IgD-negative memory B cell (primary cell): ENCODE results near the gene ARHGEF1. TPM values are rescaled to one million over a fixed set of nuclear protein-coding genes. Genes with fewer than 3 reads are reported as not detected.

ENCODE experiments used
- H3K27ac Mint-ChIP-seq, 3 donors: one replicate each; pipeline ENCODE4 v1.8.0; 2020 to 2022; ENCODE audit warnings: mild to moderate bottlenecking in 3 of 3, mixed read lengths in 3 of 3, moderate library complexity in 1 of 3
- H3K27me3 Mint-ChIP-seq: one replicate; pipeline ENCODE4 v1.8.0; 2021; ENCODE audit warnings: mixed read lengths
- H3K36me3 Mint-ChIP-seq: one replicate; pipeline ENCODE4 v1.8.0; 2020; ENCODE audit warnings: mild to moderate bottlenecking, mixed read lengths
- H3K4me1 Mint-ChIP-seq, 3 donors: one replicate each; pipeline ENCODE4 v1.8.0; 2020 to 2022; ENCODE audit warnings: mixed read lengths in 3 of 3, mild to moderate bottlenecking in 1 of 3
- H3K4me3 Mint-ChIP-seq, 4 donors: one replicate each; pipeline ENCODE4 v1.8.0; 2020 to 2022; ENCODE audit warnings: mild to moderate bottlenecking in 4 of 4, mixed read lengths in 4 of 4, moderate library complexity in 3 of 4
- H3K9me3 Mint-ChIP-seq, 3 donors: one replicate each; pipeline ENCODE4 v1.8.0; 2020 to 2021; ENCODE audit warnings: mixed read lengths in 3 of 3, mild to moderate bottlenecking in 1 of 3
- polyA plus RNA-seq: library from polyadenylated mRNA; unstranded; fragments of 300-500 nt; fragmentation: Illumina TruSeq; gene quantifications from one replicate; pipeline ENCODE4 v1.2.3, GENCODE V29; 2021

ARHGEF1 gene
- polyA plus RNA-seq = 203 TPM

GRCh38 chr19:41882568-41883462 is at the start of gene ARHGEF1:
ARHGEF1 (plus strand) TSS chr19:41883184; CDS start chr19:41888083, 4,899 bp downstream.
- peak within 1 kb of the TSS; percentile 97 to 99 (median 98) for H3K27ac Mint-ChIP-seq
- H3K4me1 Mint-ChIP-seq = peaks cover 26 to 45% (median 37%) of the 10 kb centered on the region in 3 donors
- peak within 1 kb of the TSS; percentile 98 to 100 (median 99) for H3K4me3 Mint-ChIP-seq
- H3K9me3 Mint-ChIP-seq = no peaks in the 10 kb centered on the region
- no peaks in the 10 kb centered on the region for H3K27me3 Mint-ChIP-seq
- peaks cover 5% of the 10 kb centered on the region for H3K36me3 Mint-ChIP-seq

- Mint-ChIP-seq H3K27me3 (peaks cover 18% of the 10 kb centered on the region), H3K9me3 (no peaks in the 10 kb centered on the region), H3K36me3 (no peaks in the 10 kb centered on the region), H3K4me3 (no peak overlapping the region), H3K4me1 (no peaks in the 10 kb centered on the region), H3K27ac (no peak overlapping the region)
Measured at GRCh38 chr19:41837981-41838708, 44.8 kb upstream of the ARHGEF1 start.

GRCh38 chr19:41839211-41839610 is 43.8 kb upstream of the ARHGEF1 start:
- H3K9me3 Mint-ChIP-seq = no peaks in the 10 kb centered on the region
- H3K4me1 Mint-ChIP-seq = no peaks in the 10 kb centered on the region
- no peak overlapping the region for H3K27ac Mint-ChIP-seq
- H3K4me3 Mint-ChIP-seq = no peak overlapping the region
- H3K36me3 Mint-ChIP-seq = no peaks in the 10 kb centered on the region
- H3K27me3 Mint-ChIP-seq = peaks cover 18% of the 10 kb centered on the region

GRCh38 chr19:41843371-41843770 is 39.6 kb upstream of the ARHGEF1 start:
- Mint-ChIP-seq H3K36me3 (no peaks in the 10 kb centered on the region), H3K27me3 (peaks cover 5% of the 10 kb centered on the region), H3K4me3 (no peak overlapping the region), H3K4me1 (peaks cover 0 to 4% (median 0%) of the 10 kb centered on the region in 3 donors), H3K27ac (no peak overlapping the region), H3K9me3 (no peaks in the 10 kb centered on the region)

GRCh38 chr19:41844601-41845000 is 38.4 kb upstream of the ARHGEF1 start, which contains the start of gene LYPD4:
LYPD4 (minus strand) TSS chr19:41844683; CDS start chr19:41839285, 5,398 bp downstream.
- Mint-ChIP-seq H3K27me3 (peaks cover 1% of the 10 kb centered on the region), H3K9me3 (no peaks in the 10 kb centered on the region), H3K27ac (no peak within 1 kb of the TSS), H3K4me1 (peaks cover 0 to 4% (median 0%) of the 10 kb centered on the region in 3 donors), H3K4me3 (no peak within 1 kb of the TSS), H3K36me3 (peaks cover 3% of the 10 kb centered on the region)

- no peak within 1 kb of the TSS for H3K27ac Mint-ChIP-seq
- peaks cover 0 to 4% (median 0%) of the 10 kb centered on the region in 3 donors for H3K4me1 Mint-ChIP-seq
- peaks cover 3% of the 10 kb centered on the region for H3K36me3 Mint-ChIP-seq
- H3K4me3 Mint-ChIP-seq = no peak within 1 kb of the TSS
- no peaks in the 10 kb centered on the region for H3K9me3 Mint-ChIP-seq
- peaks cover 1% of the 10 kb centered on the region for H3K27me3 Mint-ChIP-seq
Measured at GRCh38 chr19:41845001-41845050, 38.2 kb upstream of the ARHGEF1 start, which contains the start of gene DMRTC2. DMRTC2 (plus strand) TSS chr19:41845042; CDS start chr19:41847429, 2,387 bp downstream.

- H3K27me3 Mint-ChIP-seq = peaks cover 4% of the 10 kb centered on the region
- peaks cover 0 to 4% (median 0%) of the 10 kb centered on the region in 3 donors for H3K4me1 Mint-ChIP-seq
- no peak overlapping the region for H3K27ac Mint-ChIP-seq
- no peaks in the 10 kb centered on the region for H3K9me3 Mint-ChIP-seq
- peaks cover 3% of the 10 kb centered on the region for H3K36me3 Mint-ChIP-seq
- no peak overlapping the region for H3K4me3 Mint-ChIP-seq
Measured at GRCh38 chr19:41845051-41845590, 37.9 kb upstream of the ARHGEF1 start.

- Mint-ChIP-seq H3K36me3 (peaks cover 3% of the 10 kb centered on the region), H3K4me1 (peaks cover 0 to 4% (median 0%) of the 10 kb centered on the region in 3 donors), H3K27me3 (peaks cover 3% of the 10 kb centered on the region), H3K27ac (no peak overlapping the region), H3K4me3 (no peak overlapping the region), H3K9me3 (no peaks in the 10 kb centered on the region)
Measured at GRCh38 chr19:41847351-41848105, 35.5 kb upstream of the ARHGEF1 start.

- peaks cover 4% of the 10 kb centered on the region for H3K36me3 Mint-ChIP-seq
- peaks cover 0 to 4% (median 0%) of the 10 kb centered on the region in 3 donors for H3K4me1 Mint-ChIP-seq
- H3K27ac Mint-ChIP-seq = no peak overlapping the region
- peaks cover 4% of the 10 kb centered on the region for H3K27me3 Mint-ChIP-seq
- H3K4me3 Mint-ChIP-seq = no peak overlapping the region
- H3K9me3 Mint-ChIP-seq = no peaks in the 10 kb centered on the region
Measured at GRCh38 chr19:41848666-41849065, 34.3 kb upstream of the ARHGEF1 start.

GRCh38 chr19:41849067-41849466 is 33.9 kb upstream of the ARHGEF1 start:
- Mint-ChIP-seq H3K9me3 (no peaks in the 10 kb centered on the region), H3K27me3 (peaks cover 5% of the 10 kb centered on the region), H3K4me1 (peaks cover 0 to 4% (median 0%) of the 10 kb centered on the region in 3 donors), H3K4me3 (no peak overlapping the region), H3K27ac (no peak overlapping the region), H3K36me3 (peaks cover 5% of the 10 kb centered on the region)

GRCh38 chr19:41850381-41850780 is 32.6 kb upstream of the ARHGEF1 start:
- Mint-ChIP-seq H3K4me1 (peaks cover 0 to 4% (median 0%) of the 10 kb centered on the region in 3 donors), H3K27me3 (peaks cover 5% of the 10 kb centered on the region), H3K36me3 (peaks cover 5% of the 10 kb centered on the region), H3K9me3 (no peaks in the 10 kb centered on the region), H3K27ac (no peak overlapping the region), H3K4me3 (no peak overlapping the region)

- H3K36me3 Mint-ChIP-seq = peaks cover 5% of the 10 kb centered on the region
- H3K9me3 Mint-ChIP-seq = no peaks in the 10 kb centered on the region
- H3K4me1 Mint-ChIP-seq = no peaks in the 10 kb centered on the region
- no peak overlapping the region for H3K4me3 Mint-ChIP-seq
- H3K27ac Mint-ChIP-seq = no peak overlapping the region
- H3K27me3 Mint-ChIP-seq = peaks cover 5% of the 10 kb centered on the region
Measured at GRCh38 chr19:41851456-41851855, 31.5 kb upstream of the ARHGEF1 start.

- Mint-ChIP-seq H3K4me3 (no peak overlapping the region), H3K27me3 (peaks cover 5% of the 10 kb centered on the region), H3K27ac (no peak overlapping the region), H3K9me3 (no peaks in the 10 kb centered on the region), H3K4me1 (peaks cover 0 to 2% (median 0%) of the 10 kb centered on the region in 3 donors), H3K36me3 (peaks cover 5% of the 10 kb centered on the region)
Measured at GRCh38 chr19:41853344-41853743, 29.6 kb upstream of the ARHGEF1 start.

- Mint-ChIP-seq H3K27me3 (peaks cover 5% of the 10 kb centered on the region), H3K36me3 (peaks cover 5% of the 10 kb centered on the region), H3K4me1 (peaks cover 0 to 2% (median 0%) of the 10 kb centered on the region in 3 donors), H3K4me3 (no peak overlapping the region), H3K9me3 (no peaks in the 10 kb centered on the region), H3K27ac (no peak overlapping the region)
Measured at GRCh38 chr19:41853768-41854167, 29.2 kb upstream of the ARHGEF1 start.

GRCh38 chr19:41859213-41859617 is 23.8 kb upstream of the ARHGEF1 start:
- no peaks in the 10 kb centered on the region for H3K9me3 Mint-ChIP-seq
- H3K4me3 Mint-ChIP-seq = peak overlapping the region; percentile 89 to 99 (median 96)
- H3K4me1 Mint-ChIP-seq = peaks cover 5 to 35% (median 29%) of the 10 kb centered on the region in 3 donors
- H3K27me3 Mint-ChIP-seq = no peaks in the 10 kb centered on the region
- peak overlapping the region; percentile 90 to 98 (median 93) for H3K27ac Mint-ChIP-seq
- H3K36me3 Mint-ChIP-seq = peaks cover 2% of the 10 kb centered on the region
